HG03469 (cell line): ENCODE measurements around the gene LPIN3.
A peak's percentile ranks its signal among the peaks of the same experiment; 100 is the strongest.
"Not testable (repeated sequence)": the region's sequence is repeated elsewhere in the genome, so short reads cannot be mapped to it uniquely, and the experiment has no call there.

ENCODE experiments used
- ATAC-seq: cut with Tn5 transposase; IDR thresholded peaks from one replicate; pipeline ENCODE4 v1.9.1; 2021; ENCODE audit warnings: mild to moderate bottlenecking, moderate library complexity, moderate number of reproducible peaks; ENCODE audit not compliant: unreplicated experiment

Gene LPIN3, protein sequence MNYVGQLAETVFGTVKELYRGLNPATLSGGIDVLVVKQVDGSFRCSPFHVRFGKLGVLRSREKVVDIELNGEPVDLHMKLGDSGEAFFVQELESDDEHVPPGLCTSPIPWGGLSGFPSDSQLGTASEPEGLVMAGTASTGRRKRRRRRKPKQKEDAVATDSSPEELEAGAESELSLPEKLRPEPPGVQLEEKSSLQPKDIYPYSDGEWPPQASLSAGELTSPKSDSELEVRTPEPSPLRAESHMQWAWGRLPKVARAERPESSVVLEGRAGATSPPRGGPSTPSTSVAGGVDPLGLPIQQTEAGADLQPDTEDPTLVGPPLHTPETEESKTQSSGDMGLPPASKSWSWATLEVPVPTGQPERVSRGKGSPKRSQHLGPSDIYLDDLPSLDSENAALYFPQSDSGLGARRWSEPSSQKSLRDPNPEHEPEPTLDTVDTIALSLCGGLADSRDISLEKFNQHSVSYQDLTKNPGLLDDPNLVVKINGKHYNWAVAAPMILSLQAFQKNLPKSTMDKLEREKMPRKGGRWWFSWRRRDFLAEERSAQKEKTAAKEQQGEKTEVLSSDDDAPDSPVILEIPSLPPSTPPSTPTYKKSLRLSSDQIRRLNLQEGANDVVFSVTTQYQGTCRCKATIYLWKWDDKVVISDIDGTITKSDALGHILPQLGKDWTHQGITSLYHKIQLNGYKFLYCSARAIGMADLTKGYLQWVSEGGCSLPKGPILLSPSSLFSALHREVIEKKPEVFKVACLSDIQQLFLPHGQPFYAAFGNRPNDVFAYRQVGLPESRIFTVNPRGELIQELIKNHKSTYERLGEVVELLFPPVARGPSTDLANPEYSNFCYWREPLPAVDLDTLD

DNA sequence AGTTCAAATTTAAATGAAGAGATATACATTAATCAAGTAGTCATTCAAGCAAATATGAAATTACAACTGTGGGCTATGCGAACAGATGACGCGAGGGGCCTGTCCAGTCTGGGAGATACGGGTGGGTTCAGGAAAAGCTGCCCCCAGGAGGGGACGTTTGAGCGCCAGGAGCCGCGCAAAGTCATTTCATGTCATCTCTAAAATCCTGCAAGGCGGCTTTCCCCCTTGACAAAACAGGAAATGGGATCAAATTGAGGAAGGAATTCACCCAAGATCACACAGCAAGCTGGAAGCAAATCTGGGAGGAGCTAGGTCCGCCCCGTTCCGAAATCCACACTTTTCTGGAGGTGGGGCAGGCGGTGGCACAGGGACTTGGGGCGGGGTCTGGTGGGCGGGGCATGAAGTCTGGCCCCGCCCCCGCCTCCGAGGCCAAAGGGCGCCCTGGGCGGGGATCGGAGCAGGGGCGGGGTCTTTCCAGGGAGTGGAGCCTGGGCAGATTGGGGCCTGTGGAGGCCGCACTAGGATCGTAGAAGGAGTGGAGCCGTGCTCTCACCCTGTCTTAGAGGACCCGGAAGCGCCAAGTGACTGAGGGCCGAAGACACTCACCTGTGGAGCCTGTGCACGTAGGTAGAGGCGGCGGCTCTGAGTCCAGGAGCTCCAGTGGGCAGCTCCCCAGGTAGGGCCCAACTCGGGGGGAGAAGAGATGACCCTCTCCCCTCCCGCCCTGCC is at the start of gene LPIN3:
LPIN3 (plus strand) TSS at position 495 of the 729 bp plus-strand sequence. CDS start 4,983 bp downstream, outside the sequence.
- ATAC-seq, result no peak

DNA sequence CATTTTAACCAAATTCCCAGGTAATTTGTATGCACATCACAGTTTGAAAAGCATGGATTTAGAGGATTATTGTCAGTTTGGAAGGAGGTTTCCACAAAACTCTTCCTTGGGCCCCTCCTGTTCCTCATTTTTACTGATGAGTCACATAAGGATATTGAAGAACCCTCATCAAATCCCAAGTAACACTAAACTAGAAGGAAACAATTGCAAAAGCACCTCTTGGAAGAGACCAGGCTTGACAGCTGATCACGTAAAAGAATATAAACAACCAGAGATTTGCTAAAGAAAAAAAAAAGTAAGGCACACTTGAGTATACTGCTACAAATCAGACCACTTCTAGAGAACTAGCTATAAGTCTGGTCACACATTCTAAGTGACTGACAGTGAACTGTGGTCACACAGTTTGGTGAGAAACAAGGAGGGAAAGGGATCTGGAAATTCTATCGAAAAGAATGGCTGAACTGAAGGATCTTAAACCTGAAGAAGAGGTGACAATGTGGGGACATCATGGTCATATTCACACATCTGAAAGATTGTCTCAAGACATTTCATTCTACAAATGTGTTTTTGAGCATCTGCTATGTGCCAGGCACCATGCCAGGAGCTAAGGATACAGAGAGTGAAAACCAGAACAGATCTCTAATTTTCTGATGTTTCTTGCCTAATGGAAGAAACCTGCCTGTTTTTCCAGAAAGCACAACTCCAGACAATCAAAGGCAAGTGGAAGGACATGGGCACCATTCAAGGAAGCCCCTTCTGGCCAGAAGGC is 47.2 kb upstream of the LPIN3 start:
- no peak for ATAC-seq

DNA sequence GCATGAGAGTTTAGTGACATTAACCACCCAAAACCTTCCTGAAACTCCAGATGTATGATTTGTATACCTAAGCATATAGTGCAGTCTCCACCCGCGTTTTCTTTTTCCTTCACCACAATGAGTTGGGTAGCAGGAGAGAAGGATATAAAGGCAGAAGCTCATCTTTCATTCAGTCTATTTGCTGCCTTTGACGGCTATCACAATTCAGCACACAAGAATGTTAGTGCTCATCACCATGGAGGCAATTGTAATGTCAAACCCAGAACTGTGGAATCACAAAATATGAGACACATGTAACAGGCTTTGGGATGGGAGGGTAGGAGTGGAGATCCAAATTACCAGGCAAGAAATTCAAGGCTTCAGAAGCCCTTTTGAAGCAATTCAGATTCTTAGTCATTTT is 40.7 kb upstream of the LPIN3 start:
- ATAC-seq, result no peak

DNA sequence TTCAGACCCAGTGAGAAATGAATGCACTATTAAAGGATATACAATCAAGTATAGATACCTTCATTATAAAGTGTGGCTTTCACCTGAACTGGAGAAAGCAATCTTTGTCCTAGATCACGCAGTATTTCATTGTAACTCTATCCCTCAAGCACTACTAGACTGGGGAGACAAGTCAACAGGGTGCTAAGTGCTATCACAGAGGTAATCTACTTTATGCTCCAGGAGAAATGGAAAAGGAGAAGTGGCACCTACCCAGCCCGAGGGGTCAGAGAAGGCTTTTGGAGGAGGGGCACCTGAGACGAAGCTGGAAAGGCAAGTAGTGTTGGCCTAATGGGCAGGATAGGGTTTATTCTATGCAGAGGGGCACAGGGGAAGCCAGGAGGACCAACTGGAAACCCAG is 40.2 kb upstream of the LPIN3 start:
- ATAC-seq, result no peak

DNA sequence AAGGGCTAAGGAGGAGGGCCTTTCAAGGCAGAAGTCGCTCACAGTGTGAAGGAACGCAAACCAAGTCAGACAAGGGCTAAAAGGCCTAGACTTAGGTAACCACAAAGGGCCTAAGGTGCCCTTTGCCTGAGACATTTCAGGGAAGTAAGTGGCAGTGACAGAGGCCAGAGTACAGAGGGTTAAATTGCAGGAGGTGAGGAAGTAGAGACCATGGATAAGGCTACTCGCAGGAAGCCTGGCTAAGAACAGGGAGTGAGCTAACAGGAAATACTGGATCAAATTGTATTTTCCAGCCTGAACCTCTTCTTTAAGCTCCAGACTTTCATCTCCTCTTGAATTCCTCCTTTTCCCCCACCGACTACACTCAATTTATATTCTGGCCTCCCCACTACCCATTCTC is 39.7 kb upstream of the LPIN3 start:
- ATAC-seq, result no peak

DNA sequence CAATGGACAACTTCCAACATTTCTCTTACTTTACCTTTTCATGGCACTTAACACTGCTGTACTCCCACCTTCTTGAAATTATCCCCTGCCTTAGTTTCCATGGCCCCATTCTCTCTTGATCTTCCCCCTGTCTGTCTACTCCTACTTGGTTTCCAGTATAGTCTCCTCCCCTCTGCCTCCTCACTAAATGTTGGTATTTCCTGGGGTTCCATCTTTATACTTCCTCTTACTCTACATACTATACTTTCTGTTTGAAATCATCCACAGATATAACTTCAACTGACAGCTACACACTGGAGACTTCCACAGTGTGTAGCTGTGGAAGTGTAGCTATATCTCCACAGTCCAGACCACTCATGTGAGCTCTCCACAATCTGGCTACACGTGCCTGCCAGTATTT is 36.6 kb upstream of the LPIN3 start:
- ATAC-seq, result no peak

DNA sequence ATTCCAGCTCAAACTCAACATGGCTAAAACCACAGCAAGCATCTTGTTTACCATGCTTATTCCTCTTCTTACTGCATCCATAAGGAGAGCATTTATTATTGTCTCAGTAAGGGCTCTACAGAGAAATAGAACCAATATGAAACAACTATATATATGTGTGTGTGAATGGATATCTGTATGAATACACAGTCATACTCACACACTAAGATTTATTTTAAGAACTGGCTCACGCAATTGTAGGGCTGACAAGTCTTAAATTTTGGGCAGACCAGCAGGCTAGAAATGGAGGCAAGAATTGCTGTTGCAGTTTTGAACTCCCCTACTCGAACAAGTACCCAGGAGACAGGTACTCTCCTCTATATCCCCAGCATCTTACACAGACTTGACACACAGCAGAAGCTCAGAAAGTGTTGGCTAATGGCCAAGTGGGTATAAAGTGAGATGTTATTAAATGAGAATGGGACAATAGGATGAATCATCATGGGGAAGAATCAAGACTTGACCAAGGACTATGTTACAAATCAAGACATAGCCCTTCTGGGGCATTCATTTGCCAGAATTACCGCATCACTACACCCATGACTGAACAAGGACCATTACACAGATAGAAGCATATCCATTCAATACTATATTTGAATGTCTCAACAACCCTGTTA is 36.1 kb upstream of the LPIN3 start:
- ATAC-seq, result no peak

DNA sequence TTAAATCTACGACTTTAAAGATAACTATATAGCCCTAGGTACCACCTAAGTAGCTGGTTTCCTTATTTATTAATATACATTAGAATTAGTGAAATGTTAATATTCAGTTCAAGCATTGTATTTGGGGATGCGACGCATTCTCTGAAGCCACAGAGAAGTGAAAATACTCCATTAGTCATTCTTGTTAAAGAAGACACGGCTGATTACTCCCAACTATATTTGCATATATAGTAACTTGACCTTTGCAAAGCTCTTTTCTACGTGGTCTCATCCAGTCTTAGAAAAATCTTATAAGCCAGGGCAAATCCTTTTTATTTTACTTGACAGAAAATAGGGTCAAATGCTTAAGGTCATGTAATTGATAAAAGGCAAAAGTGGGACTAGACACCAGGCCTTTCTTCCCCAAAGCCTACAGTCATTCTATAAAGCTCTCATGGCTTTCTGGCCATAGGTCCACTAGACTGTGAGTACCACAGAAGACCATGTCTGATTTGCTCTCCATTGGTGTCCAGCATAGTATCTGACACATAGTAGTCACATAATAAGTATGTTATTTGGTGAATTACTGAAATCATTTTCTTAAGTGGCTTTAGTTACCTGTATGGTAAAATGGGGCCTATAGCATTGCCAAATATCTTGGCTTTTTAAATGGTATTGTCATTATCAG is 34.4 kb upstream of the LPIN3 start:
- peak; percentile 86 for ATAC-seq

DNA sequence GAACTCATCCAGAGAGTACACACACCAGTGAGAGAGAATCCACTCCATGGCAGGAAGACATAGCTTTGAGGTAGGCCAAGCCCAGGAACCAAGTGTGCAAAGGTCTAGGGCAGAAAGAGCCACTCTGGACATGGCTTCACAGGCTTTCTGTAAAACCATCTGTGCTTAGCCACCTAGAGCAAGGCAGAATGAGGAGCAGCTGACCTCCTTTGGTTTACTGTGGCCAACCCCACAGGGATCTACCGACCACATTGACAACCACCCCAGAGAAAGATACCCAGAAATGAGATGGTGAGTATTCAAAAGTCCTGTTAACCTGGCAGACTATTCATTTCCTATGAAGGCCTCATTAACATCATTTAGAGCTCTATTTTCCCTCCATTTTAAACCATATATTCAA is 33.6 kb upstream of the LPIN3 start:
- no peak for ATAC-seq

DNA sequence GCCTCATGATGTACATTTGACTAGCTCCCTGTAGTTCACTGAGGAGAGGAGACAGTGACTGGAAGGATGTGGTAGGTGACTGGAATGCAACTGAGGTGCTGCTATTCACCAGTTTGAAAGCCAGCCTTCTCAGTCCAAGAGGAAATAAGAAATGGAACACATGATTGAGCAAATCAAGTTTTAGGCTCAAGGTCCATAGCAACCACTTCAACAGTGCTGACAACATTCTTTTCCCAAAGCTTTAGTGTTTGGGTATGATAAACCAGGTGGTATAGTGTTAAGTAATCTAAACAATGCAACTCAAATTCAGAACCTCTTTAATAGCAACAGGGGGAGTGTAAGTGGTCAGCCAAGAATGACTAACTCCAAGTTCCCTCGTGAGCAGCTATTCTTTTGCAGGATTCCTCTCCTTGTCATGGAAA is 32.3 kb upstream of the LPIN3 start:
- ATAC-seq, result no peak

DNA sequence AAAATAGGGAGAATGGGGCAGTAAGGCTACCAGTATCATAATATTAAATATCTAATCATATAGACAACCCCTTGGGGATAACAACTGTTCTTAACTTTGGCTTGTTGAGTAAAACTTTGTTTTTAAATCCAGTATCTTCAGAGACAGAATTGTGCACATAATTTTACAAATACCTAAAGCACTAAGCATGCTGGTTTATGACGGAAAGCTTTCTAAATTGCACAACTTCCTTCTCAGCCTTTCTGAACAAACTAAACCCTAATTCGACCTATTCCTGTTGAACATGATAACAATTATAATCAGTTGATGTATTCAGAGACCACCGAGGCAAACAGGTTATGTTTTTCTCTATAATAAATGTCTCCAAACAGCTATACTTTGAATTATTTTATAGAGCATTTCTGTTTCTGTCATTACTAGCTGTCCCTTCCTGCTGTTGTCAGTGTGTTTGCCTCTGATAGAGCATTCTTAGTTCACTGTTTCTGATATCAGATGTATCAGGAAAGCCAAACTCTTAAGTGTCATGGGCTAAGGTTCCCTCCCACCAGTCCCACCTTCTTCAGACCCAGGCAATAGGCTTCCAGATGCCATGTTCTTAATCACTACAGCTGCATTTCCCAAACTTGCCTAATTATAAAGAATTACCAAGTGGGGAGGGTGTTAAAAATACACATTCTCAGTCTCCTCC is 31.8 kb upstream of the LPIN3 start:
- no peak for ATAC-seq

DNA sequence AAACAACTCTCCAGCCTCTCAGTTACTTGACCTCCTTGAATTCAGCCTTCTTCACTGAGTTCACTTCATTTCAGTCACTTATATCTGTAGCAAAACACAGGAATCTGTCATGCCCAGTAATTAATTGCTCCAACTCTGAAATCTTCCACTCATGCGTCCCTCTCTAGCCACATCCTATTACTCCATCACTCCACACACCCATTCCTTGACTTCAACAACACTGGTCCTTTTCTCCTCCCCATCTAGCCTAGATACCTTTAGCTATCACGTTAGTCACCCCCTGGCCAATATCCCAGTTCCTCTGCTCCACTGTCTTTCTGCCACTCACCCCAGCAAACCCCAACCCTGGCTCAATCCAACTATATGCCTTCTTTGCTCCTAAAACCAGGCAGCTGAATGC is 30.8 kb upstream of the LPIN3 start:
- ATAC-seq, result no peak

DNA sequence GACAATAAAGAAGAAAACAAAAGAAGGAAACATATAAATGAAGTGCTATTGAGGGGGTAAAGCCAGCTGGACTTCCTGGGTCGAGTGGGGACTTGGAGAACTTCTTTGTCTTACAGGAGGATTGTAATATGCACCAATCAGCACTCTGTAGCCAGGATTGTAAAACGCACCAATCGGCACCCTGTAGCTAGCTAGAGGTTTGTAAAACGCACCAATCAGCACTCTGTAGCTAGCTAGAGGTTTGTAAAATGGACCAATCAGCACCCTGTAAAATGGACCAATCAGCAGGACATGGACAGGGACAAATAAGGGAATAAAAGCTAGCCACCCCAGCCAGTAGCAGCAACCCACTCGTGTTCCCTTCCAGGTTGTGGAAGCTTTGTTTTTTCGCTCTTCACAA is 28.6 kb upstream of the LPIN3 start:
- ATAC-seq, result not testable (repeated sequence)

DNA sequence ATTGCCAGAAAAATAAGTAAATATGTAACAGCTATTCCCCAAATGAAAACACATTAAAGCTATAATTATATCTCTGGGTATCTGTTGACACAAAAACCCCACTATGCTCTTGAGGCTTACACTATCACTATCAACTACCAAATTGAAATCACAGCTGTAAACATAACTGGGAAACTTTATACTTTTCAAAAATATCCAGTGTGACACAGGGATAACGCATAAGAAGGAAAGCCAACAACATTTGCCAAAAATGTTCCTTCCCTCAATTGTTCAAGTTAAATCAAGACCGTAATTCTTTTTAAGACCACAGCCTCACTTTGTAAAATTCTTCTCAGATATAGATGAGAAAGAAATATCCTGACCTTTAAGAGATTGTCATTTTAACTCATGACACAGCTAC is 26.2 kb upstream of the LPIN3 start:
- ATAC-seq, result no peak

DNA sequence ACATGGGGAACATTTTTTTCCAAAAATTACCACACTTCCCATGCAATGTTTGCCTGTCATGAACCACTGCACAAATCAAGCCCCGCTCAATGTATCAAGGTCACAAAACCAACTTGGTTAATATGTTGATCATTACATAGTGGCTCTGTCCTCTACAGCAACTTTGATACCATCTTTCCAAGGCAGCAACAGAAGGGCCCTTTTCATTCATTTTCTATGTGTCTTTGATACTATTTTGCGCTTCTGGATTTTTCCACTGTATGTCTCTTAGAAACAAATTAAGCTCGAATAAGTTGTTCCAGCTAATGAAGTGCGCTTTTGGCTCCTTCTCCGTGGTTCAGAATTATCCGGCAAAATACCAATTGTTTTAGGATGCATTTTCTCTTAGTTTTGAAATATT is 24.6 kb upstream of the LPIN3 start:
- ATAC-seq, result no peak

DNA sequence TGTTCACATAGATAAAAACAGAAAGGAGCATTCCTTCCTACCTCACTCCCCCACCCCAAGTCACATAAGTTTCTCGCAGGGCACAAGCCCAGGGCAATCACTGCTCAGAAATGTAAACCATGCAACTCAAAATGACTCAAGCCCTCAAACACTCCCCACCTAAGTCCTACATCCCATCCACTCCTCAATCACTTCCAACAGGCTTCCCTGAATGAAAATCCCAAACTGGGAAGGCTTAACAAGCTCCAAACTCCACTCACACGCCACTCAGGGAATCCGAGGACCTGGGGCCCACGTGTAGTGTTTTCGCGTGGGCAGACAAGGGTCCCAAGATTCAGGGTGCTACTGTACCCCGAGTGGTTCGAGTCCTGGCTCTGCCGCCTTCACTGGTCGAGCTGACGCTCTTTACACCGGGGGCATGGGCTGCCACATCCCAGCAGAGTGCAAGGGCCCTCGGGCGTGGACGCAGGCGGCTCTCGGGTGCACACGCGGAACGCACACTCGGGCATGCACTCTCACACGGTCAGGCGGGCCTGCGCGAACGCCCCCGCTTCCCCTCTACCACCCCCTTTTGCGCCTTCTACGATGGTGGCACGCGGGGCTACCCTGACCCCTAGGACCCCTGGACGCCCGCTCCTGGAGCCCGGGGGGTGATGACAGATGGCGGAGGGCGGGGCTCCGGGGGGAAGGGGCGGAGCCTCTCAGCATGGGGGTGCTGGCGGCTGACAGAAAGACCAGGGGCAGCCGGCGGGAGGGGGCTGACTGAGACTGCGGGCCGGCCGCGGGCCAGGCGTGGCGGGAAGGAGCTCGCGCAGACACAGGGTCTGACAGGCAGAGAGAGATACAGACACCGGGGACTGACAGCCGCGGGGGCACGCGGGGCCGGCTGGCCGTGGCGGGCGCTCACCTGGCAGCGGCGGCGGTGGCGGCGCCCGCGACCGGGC is 23.7 kb upstream of the LPIN3 start:
- peak; percentile 27 for ATAC-seq

DNA sequence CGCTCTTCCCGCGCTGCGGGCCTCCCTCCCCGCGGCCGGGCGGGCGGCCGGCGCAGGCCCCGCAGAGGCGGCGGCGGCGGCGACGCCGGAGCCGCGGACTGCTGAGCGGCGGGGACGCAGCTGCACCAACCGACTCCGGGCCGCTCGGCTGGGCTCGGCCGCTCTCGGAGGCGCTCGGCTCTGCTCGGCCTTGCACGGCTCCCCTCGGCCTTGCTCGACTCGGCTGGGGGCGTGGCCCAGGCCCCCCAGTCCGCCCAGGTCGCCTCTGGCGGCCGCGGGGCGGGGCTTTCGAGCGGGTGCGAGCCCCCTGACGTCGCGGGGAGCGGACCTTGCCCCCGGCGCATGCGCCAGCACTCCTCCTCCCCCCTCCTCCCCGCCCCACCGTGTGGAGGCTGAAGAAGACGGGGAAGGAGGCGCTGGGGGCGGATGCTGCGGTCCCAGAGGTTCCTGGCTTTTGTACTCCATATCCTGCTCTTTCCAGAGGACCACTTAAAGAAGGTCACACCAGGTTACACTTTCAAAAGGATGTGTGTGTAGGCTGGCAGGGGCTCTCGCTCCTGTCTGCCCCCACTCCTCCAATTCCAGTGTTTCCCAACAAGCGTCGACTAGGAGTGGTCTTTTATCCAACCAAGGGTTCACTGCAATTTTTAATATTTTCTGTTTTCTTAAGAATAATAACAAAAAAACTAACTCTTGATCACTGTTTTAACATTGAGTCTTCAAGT is 22.9 kb upstream of the LPIN3 start, which contains the start of gene ZHX3:
ZHX3 (minus strand) TSS at position 186 of the 725 bp plus-strand sequence. CDS start 112,815 bp downstream, outside the sequence.
- peak; percentile 86 for ATAC-seq
